Gastroesophageal sphincter (tissue), 3 donors: ENCODE data around the gene PTPRN2.

Source experiments
- CTCF ChIP-seq, 4 experiments: fragments of 200-600 bp in 2 of 4; fragments of 450-650 bp in 2 of 4; sonication (generic) in 1 of 4; IDR thresholded peaks; one replicate each; pipeline ENCODE4 v1.5.1; 2017 to 2019; ENCODE audit warnings: antibody characterized with exemption in 4 of 4, mild to moderate bottlenecking in 2 of 4, moderate library complexity in 2 of 4
- POLR2A ChIP-seq, 2 donors: fragments of 450-650 bp; IDR thresholded peaks; one replicate each; pipeline ENCODE4 v1.6.1; 2017; ENCODE audit warnings: antibody characterized with exemption in 2 of 2, mild to moderate bottlenecking in 2 of 2, moderate library complexity in 1 of 2
- POLR2AphosphoS5 ChIP-seq: sonication (generic); formaldehyde crosslinking; IDR thresholded peaks from one replicate; pipeline ENCODE4 v1.6.1; 2017; ENCODE audit warnings: antibody characterized with exemption

- no peak for TF ChIP-seq CTCF (IDR thresholded peaks at IDR 0.05)
- no peak for TF ChIP-seq POLR2AphosphoS5
- TF ChIP-seq POLR2A (IDR thresholded peaks at IDR 0.05) = no peak
Measured at GRCh38 chr7:157618091-157618726, 969.4 kb downstream of the PTPRN2 start.
